ENCODE results near the gene FAM114A1.

- TF ChIP-seq CTCF (IDR thresholded peaks at IDR 0.05) (peak; percentile 46 to 81 (median 69)), POLR2AphosphoS5 (IDR thresholded peaks at IDR 0.05; ENCODE audit: insufficient read depth in 1 of 2, low read depth in 1 of 2) (peak in 1 of 2 donors; percentile 69), POLR2A (IDR thresholded peaks at IDR 0.05) (no peak)
Measured at GRCh38 chr4:38856524-38857337, 10.9 kb upstream of the FAM114A1 start, which contains the start of gene TLR6.
